Stimulated activated naive CD8-positive, alpha-beta T cell treated with anti-CD3 and anti-CD28 coated beads, Interleukin-15, amount 100 ng/mL, for 72 hours (primary cell): Measurements from ENCODE around the gene DTD2.
"Not testable (repeated sequence)": the region's sequence is repeated elsewhere in the genome, so short reads cannot be mapped to it uniquely, and the experiment has no call there.

Source experiments
- ATAC-seq: fragments of 150-1000 bp; cut with Tn5 transposase; 2 replicates; pipeline ENCODE4 v1.10.0; 2021; ENCODE audit warnings: mild to moderate bottlenecking, moderate library complexity
- DNase-seq, 2 donors: peaks; one replicate each; pipeline ENCODE4 v3.0.0; 2021 to 2022
- H3K27ac Mint-ChIP-seq, 2 donors: one replicate each; pipeline ENCODE4 v1.8.0; 2022; ENCODE audit warnings: mild to moderate bottlenecking in 2 of 2, mixed read lengths in 2 of 2, moderate library complexity in 2 of 2
- H3K27me3 Mint-ChIP-seq: one replicate; pipeline ENCODE4 v1.8.0; 2022; ENCODE audit warnings: mixed read lengths
- H3K4me1 Mint-ChIP-seq: one replicate; pipeline ENCODE4 v1.8.0; 2022; ENCODE audit warnings: mild to moderate bottlenecking, mixed read lengths
- H3K4me3 Mint-ChIP-seq, 2 donors: one replicate each; pipeline ENCODE4 v1.8.0; 2022; ENCODE audit warnings: mild to moderate bottlenecking in 2 of 2, mixed read lengths in 2 of 2, moderate library complexity in 1 of 2
- H3K9me3 Mint-ChIP-seq, 2 donors: one replicate each; pipeline ENCODE4 v1.8.0; 2022; ENCODE audit warnings: mixed read lengths in 2 of 2

DTD2 gene

GRCh38 chr14:31457665-31458659 is 656 bp upstream of the DTD2 start:
- Mint-ChIP-seq H3K27me3 (no peaks in the 10 kb centered on the region), H3K4me1 (peaks cover 35% of the 10 kb centered on the region), H3K4me3 (peak overlapping the region; percentile 94 to 98), H3K9me3 (no peaks in the 10 kb centered on the region), H3K27ac (peak overlapping the region; percentile 98)
- ATAC-seq, result no peak
- no peak for DNase-seq

GRCh38 chr14:31449971-31450610 is 7.2 kb downstream of the DTD2 start:
- ATAC-seq (no peak), DNase-seq (no peak)
- Mint-ChIP-seq H3K4me3 (no peak overlapping the region), H3K27ac (no peak overlapping the region), H3K9me3 (no peaks in the 10 kb centered on the region), H3K27me3 (no peaks in the 10 kb centered on the region), H3K4me1 (peaks cover 5% of the 10 kb centered on the region)

GRCh38 chr14:31449136-31449535 is 8.2 kb downstream of the DTD2 start:
- Mint-ChIP-seq H3K27ac (no peak overlapping the region), H3K4me1 (no peaks in the 10 kb centered on the region), H3K9me3 (no peaks in the 10 kb centered on the region), H3K4me3 (no peak overlapping the region), H3K27me3 (no peaks in the 10 kb centered on the region)
- ATAC-seq, result no peak
- DNase-seq, result no peak

DNA sequence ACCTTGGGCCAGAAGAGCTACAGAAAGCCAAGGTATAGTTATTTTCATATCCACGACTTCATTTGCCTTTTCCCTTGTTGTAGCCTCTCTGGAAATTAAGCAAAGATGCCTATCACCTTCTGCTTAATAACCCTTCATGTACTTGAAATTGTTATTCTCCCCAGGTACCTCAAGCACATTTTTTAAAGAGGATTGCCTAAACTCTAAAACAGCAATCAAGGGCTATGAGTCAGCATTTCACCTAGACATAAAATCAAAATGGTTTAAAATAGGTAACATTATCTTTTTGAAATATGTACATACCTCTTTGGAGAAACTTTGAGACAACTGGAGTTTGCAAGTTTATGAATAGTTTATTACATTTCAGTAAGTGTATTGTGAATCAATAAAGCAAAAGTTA is 11.6 kb downstream of the DTD2 start:
- H3K9me3 Mint-ChIP-seq, result no peaks in the 10 kb centered on the region
- no peak for ATAC-seq
- H3K27me3 Mint-ChIP-seq, result no peaks in the 10 kb centered on the region
- DNase-seq, result no peak
- H3K4me1 Mint-ChIP-seq, result no peaks in the 10 kb centered on the region
- no peak overlapping the region for H3K27ac Mint-ChIP-seq
- H3K4me3 Mint-ChIP-seq, result no peak overlapping the region

GRCh38 chr14:31442284-31442683 is 15.0 kb downstream of the DTD2 start:
- DNase-seq (no peak), ATAC-seq (no peak)
- Mint-ChIP-seq H3K4me3 (no peak overlapping the region), H3K9me3 (no peaks in the 10 kb centered on the region), H3K27me3 (no peaks in the 10 kb centered on the region), H3K27ac (no peak overlapping the region), H3K4me1 (no peaks in the 10 kb centered on the region)

- Mint-ChIP-seq H3K4me1 (no peaks in the 10 kb centered on the region), H3K27ac (no peak overlapping the region), H3K4me3 (no peak overlapping the region), H3K27me3 (no peaks in the 10 kb centered on the region), H3K9me3 (no peaks in the 10 kb centered on the region)
- no peak for ATAC-seq
- DNase-seq, result no peak
These were observed 15.8 kb downstream of the DTD2 start for GRCh38 chr14:31441273-31442111.

DNA sequence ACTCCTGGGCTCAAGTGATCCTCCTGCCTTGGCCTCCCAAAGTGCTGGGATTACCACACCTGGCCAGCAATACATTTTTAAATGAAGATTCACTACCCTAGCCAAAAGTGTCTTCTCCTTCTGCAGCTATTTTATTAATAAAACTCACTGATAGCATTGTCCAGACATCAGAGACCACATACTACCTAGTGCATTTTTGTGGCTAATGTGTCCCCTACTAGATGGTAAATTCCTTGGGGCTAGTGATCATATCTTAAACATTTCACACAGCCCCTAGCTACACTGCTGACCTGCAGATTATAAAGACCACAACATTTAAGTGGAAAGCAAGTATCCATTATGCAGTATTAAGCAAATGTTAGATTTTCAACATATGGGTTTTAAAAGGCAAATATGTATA is 17.0 kb downstream of the DTD2 start:
- Mint-ChIP-seq H3K4me3 (no peak overlapping the region), H3K27ac (peak overlapping the region in 1 of 2 donors; percentile 15), H3K4me1 (no peaks in the 10 kb centered on the region), H3K27me3 (no peaks in the 10 kb centered on the region), H3K9me3 (no peaks in the 10 kb centered on the region)
- no peak for DNase-seq
- ATAC-seq, result no peak

GRCh38 chr14:31439561-31439960 is 17.7 kb downstream of the DTD2 start:
- Mint-ChIP-seq H3K27ac (no peak overlapping the region), H3K4me3 (no peak overlapping the region), H3K27me3 (no peaks in the 10 kb centered on the region), H3K4me1 (no peaks in the 10 kb centered on the region), H3K9me3 (no peaks in the 10 kb centered on the region)
- no peak for DNase-seq
- ATAC-seq, result no peak

- not testable (repeated sequence) for H3K27ac Mint-ChIP-seq, ATAC-seq, H3K9me3 Mint-ChIP-seq, H3K4me3 Mint-ChIP-seq, DNase-seq, H3K27me3 Mint-ChIP-seq, H3K4me1 Mint-ChIP-seq
These were observed 20.1 kb downstream of the DTD2 start for GRCh38 chr14:31437045-31437691.

DNA sequence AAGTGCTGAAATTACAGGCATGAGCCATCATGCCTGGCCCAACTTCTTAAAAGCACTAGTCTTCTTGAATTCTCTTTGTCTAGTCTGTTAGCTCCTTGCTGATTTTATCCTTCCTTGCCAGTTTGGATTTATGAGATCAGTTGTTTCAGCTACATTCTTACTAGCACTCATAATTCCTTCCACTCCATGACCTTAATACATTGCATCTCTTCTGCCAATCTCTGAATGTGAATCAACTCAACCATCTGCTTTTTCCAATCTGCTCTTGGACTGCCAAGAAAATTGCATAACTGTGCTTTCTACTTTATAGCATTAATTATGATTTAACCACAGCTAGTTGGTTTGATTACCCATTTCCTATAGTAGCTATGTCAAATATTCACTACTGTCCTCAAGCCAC is 22.0 kb downstream of the DTD2 start:
- DNase-seq (no peak), ATAC-seq (no peak)
- Mint-ChIP-seq H3K4me1 (peaks cover 5% of the 10 kb centered on the region), H3K27me3 (no peaks in the 10 kb centered on the region), H3K27ac (no peak overlapping the region), H3K9me3 (peaks cover 7 to 8% of the 10 kb centered on the region in 2 donors), H3K4me3 (no peak overlapping the region)

DNA sequence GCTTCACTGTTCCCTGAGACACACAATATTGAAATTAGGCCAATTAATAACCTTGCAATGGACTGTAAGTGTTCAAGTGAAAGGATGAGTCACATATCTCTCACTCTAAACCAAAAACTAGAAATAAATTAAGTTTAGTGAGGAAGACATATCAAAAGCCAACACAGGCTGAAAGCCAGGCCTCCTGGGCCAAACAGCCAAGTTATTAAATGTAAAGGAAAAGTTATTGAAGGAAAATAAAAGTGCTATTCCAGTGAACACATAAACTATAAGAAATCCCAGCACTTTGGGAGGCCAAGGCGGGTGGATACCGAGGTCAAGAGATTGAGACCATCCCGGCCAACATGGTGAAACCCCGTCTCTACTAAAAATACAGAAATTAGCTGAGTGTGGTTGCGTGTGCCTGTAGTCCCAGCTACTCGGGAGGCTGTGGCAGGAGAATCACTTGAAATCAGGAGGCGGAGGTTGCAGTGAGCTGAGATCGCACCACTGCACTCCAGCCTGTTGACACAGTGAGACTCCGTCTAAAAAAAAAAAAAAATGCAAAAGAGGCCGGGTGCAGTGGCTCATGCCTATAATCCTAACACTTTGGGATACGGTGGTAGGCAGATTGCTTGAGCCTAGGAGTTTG is 26.6 kb downstream of the DTD2 start:
- H3K27ac Mint-ChIP-seq, result peak overlapping the region in 1 of 2 donors; percentile 42
- peaks cover 7 to 8% of the 10 kb centered on the region in 2 donors for H3K9me3 Mint-ChIP-seq
- H3K4me1 Mint-ChIP-seq, result peaks cover 7% of the 10 kb centered on the region
- H3K27me3 Mint-ChIP-seq, result no peaks in the 10 kb centered on the region
- ATAC-seq (no peak), DNase-seq (no peak)
- H3K4me3 Mint-ChIP-seq, result no peak overlapping the region

- Mint-ChIP-seq H3K27ac (no peak overlapping the region), H3K9me3 (peaks cover 7 to 8% of the 10 kb centered on the region in 2 donors), H3K27me3 (no peaks in the 10 kb centered on the region), H3K4me1 (peaks cover 7% of the 10 kb centered on the region), H3K4me3 (no peak overlapping the region)
- ATAC-seq, result peak; percentile 59
- no peak for DNase-seq
These were observed 27.5 kb downstream of the DTD2 start for GRCh38 chr14:31429791-31430190.

DNA sequence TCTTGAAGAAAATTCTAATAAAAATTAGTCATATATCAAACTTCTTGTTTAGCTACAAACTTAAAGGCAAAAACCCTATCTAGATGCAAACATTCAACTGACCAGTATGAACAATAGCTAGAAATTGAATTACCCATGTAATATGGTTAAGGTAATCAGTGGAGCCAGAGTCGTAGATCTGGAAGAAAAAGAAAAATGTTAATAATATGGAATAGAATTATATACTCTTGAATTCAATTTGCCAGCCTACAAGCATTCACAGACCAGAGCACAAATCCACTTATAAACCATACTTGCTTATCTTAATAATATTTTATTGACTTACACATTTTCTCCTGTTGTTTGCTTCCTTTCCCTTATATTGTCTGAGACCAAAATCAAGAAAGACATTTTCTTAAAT is 29.3 kb downstream of the DTD2 start:
- no peak for ATAC-seq
- Mint-ChIP-seq H3K9me3 (peaks cover 7 to 8% of the 10 kb centered on the region in 2 donors), H3K4me3 (no peak overlapping the region), H3K27ac (no peak overlapping the region), H3K27me3 (no peaks in the 10 kb centered on the region), H3K4me1 (peaks cover 7% of the 10 kb centered on the region)
- no peak for DNase-seq

GRCh38 chr14:31426663-31427062 is 30.6 kb downstream of the DTD2 start:
- H3K4me3 Mint-ChIP-seq, result no peak overlapping the region
- no peaks in the 10 kb centered on the region for H3K27me3 Mint-ChIP-seq
- peaks cover 12% of the 10 kb centered on the region for H3K4me1 Mint-ChIP-seq
- H3K9me3 Mint-ChIP-seq, result no peaks in the 10 kb centered on the region
- no peak for ATAC-seq
- no peak for DNase-seq
- peak overlapping the region in 1 of 2 donors; percentile 1 for H3K27ac Mint-ChIP-seq

GRCh38 chr14:31425905-31426304 is 31.4 kb downstream of the DTD2 start:
- Mint-ChIP-seq H3K4me1 (peaks cover 20% of the 10 kb centered on the region), H3K27me3 (no peaks in the 10 kb centered on the region), H3K9me3 (no peaks in the 10 kb centered on the region), H3K4me3 (no peak overlapping the region), H3K27ac (no peak overlapping the region)
- ATAC-seq (no peak), DNase-seq (no peak)
